NT2/D1 (cell line): ENCODE data around the gene DAB2IP.

ENCODE experiments used
- SUZ12 ChIP-seq: IDR thresholded peaks from 2 replicates; pipeline ENCODE4 v1.6.1; 2011; ENCODE audit not compliant: insufficient read length, insufficient read depth; ENCODE audit errors: extremely low read depth
- YY1 ChIP-seq: IDR thresholded peaks from 2 replicates; pipeline ENCODE4 v1.6.1; 2011; ENCODE audit not compliant: insufficient read length, insufficient read depth
- ZNF274 ChIP-seq: IDR thresholded peaks from 2 replicates; pipeline ENCODE4 v1.6.1; 2011; ENCODE audit warnings: mild to moderate bottlenecking, low read depth, low read length

GRCh38 chr9:121779381-121780117 lies 128.1 kb downstream of the DAB2IP start:
- TF ChIP-seq ZNF274: no peak
- TF ChIP-seq YY1: no peak
- TF ChIP-seq SUZ12: no peak
